ENCODE results near the gene OR2V2. TPM values are rescaled to one million over a fixed set of nuclear protein-coding genes. Genes with fewer than 3 reads are reported as not detected.
"Not testable (repeated sequence)": the region's sequence is repeated elsewhere in the genome, so short reads cannot be mapped to it uniquely, and the experiment has no call there.

Gene OR2V2
- total RNA-seq, 2 donors from 2014 or later = not detected

- DNase-seq (peak; percentile 76), ATAC-seq (peak in 1 of 2 donors; percentile 60)
- intact Hi-C loops (cut with DNase I) = no loop called here
Measured at GRCh38 chr5:181133610-181134231, 13.7 kb upstream of the OR2V2 start.

GRCh38 chr5:181134259-181134658, 13.1 kb upstream of the OR2V2 start:
- ATAC-seq (no peak), DNase-seq (no peak)
- intact Hi-C loops (cut with DNase I) = no loop called here

GRCh38 chr5:181136361-181136955, 10.9 kb upstream of the OR2V2 start:
- no peak for DNase-seq
- intact Hi-C loops (cut with DNase I) = no loop called here
- no peak for ATAC-seq

GRCh38 chr5:181138258-181138657, 9.1 kb upstream of the OR2V2 start:
- DNase-seq = no peak
- ATAC-seq = no peak
- intact Hi-C loops (cut with DNase I) = no loop called here

GRCh38 chr5:181140766-181141165, 6.6 kb upstream of the OR2V2 start:
- DNase-seq (no peak), ATAC-seq (no peak)
- intact Hi-C loops (cut with DNase I) = no loop called here

GRCh38 chr5:181142054-181142453, 5.3 kb upstream of the OR2V2 start:
- intact Hi-C loops (cut with DNase I) = no loop called here
- ATAC-seq (no peak), DNase-seq (no peak)

GRCh38 chr5:181145133-181145532, 2.3 kb upstream of the OR2V2 start:
- intact Hi-C loops (cut with DNase I) = no loop called here
- no peak for DNase-seq
- ATAC-seq = no peak

- DNase-seq (no peak), ATAC-seq (no peak)
- intact Hi-C loops (cut with DNase I) = no loop called here
Measured at GRCh38 chr5:181149355-181149754, 2.0 kb downstream of the OR2V2 start.

GRCh38 chr5:181149806-181150733, 2.7 kb downstream of the OR2V2 start:
- DNase-seq (no peak), ATAC-seq (no peak)
- intact Hi-C loops (cut with DNase I) = loop anchor here in 1 of 2 donors (10.0 kb wide), 1 partner anchor 365 kb away; no protein-coding TSS in a partner anchor

- no peak for ATAC-seq
- intact Hi-C loops (cut with DNase I) = loop anchor here in 1 of 2 donors (10.0 kb wide), 1 partner anchor 366 kb away; no protein-coding TSS in a partner anchor
- no peak for DNase-seq
Measured at GRCh38 chr5:181151146-181151545, 3.8 kb downstream of the OR2V2 start.

GRCh38 chr5:181152406-181152805, 5.0 kb downstream of the OR2V2 start:
- intact Hi-C loops (cut with DNase I) = loop anchor here in 1 of 2 donors (10.0 kb wide), 1 partner anchor 368 kb away; no protein-coding TSS in a partner anchor
- DNase-seq = no peak

GRCh38 chr5:181153814-181154213, 6.4 kb downstream of the OR2V2 start:
- no peak for ATAC-seq
- no peak for DNase-seq
- intact Hi-C loops (cut with DNase I) = loop anchor here in 1 of 2 donors (10.0 kb wide), 1 partner anchor 369 kb away; no protein-coding TSS in a partner anchor

More at GRCh38 chr5:181152406-181152805, 5.0 kb downstream of the OR2V2 start:
- no peak for ATAC-seq

- no peak for DNase-seq
- intact Hi-C loops (cut with DNase I) = loop anchor here (5.0 to 10.0 kb wide), 2 partner anchors 289 to 372 kb away; no protein-coding TSS in a partner anchor
- no peak for ATAC-seq
Measured at GRCh38 chr5:181156758-181157157, 9.4 kb downstream of the OR2V2 start.

- no peak for DNase-seq
- intact Hi-C loops (cut with DNase I) = loop anchor here (5.0 to 10.0 kb wide), 2 partner anchors 292 to 374 kb away; no protein-coding TSS in a partner anchor
- ATAC-seq = no peak
Measured at GRCh38 chr5:181158869-181159268, 11.5 kb downstream of the OR2V2 start.

- intact Hi-C loops (cut with DNase I) = loop anchor here (5.0 to 10.0 kb wide), 2 partner anchors 292 to 375 kb away; no protein-coding TSS in a partner anchor
- DNase-seq = peak; percentile 81
- peak; percentile 92 for ATAC-seq
Measured at GRCh38 chr5:181159286-181160151, 12.1 kb downstream of the OR2V2 start.

GRCh38 chr5:181160152-181160754, 12.9 kb downstream of the OR2V2 start:
- intact Hi-C loops (cut with DNase I) = no loop called here
- ATAC-seq (peak; percentile 27 to 59), DNase-seq (peak; percentile 48)

GRCh38 chr5:181160755-181161533, 13.6 kb downstream of the OR2V2 start:
- ATAC-seq = peak in 1 of 2 donors; percentile 18
- DNase-seq = peak; percentile 39
- intact Hi-C loops (cut with DNase I) = not testable (repeated sequence)
